H1 (cell line): ENCODE measurements around the gene NELL1. TPM values are rescaled to one million over a fixed set of nuclear protein-coding genes. Genes with fewer than 3 reads are reported as not detected.

ENCODE experiments used
- CTBP2 ChIP-seq: IDR thresholded peaks from 2 replicates; pipeline ENCODE4 v1.7.0; 2011; ENCODE audit warnings: borderline replicate concordance, mild to moderate bottlenecking, moderate library complexity, mixed read lengths, low read length; ENCODE audit not compliant: insufficient read depth, insufficient read length
- EGR1 ChIP-seq: IDR thresholded peaks from 2 replicates; pipeline ENCODE4 v1.6.1; 2011; ENCODE audit warnings: low read depth, low read length, borderline replicate concordance
- TBP ChIP-seq: IDR thresholded peaks from 2 replicates; pipeline ENCODE4 v1.6.1; 2011; ENCODE audit warnings: low read depth, low read length, improper control_type of control experiment
- polyA plus RNA-seq, 7 experiments: library from polyadenylated mRNA; depleted of rRNA in 3 of 7; stranded (reverse) in 5 of 7; unstranded in 2 of 7; fragments of >200 nt in 5 of 7; fragments of 200-250 nt in 2 of 7; gene quantifications; 1 replicate in 5 of 7; 2 replicates in 1 of 7; 4 replicates in 1 of 7; pipeline versions ENCODE4 v1.2.1 to v1.2.3, GENCODE V29; 2011 to 2013; ENCODE audit warnings: missing spikeins in 2 of 7, mixed read lengths in 2 of 7
- total RNA-seq: library from RNA; stranded (reverse); fragmentation: NEBNext Ultra II Directional; extraction: Animal tissue kit (Norgen Biotek cat#: 25700); gene quantifications from 2 replicates; pipeline ENCODE4 v1.2.1, GENCODE V29; 2021

NELL1 gene
- total and polyA plus RNA-seq, 2 of the 8 experiments (the other 6 are each of a cell fraction or from before 2014, with no cell fraction given): 0.21 TPM; not detected in 1

DNA sequence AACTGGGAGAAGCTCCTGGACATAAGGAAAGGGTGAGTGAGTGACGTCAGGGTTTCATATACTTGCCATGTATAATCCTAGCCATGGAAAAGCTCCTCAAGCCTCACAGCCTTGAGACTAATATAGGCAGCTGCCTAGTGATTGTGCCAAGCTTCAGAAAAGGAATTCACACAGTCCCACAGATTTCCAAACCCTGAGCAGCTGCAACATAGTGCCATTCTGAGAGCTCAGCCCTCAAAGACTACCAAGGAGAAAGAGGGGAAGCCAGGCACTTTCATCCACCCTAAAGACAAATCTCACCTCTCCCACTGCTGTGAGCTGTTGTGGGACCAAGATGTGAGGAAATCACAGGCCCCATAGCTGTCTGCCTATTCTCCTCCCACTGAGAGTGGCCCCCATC lies 815.6 kb downstream of the NELL1 start (continued):
- TF ChIP-seq CTBP2 (no peak), TBP (no peak), EGR1 (no peak)
- TF ChIP-seq, all 59 proteins: peak for 0
